ENCODE results near the gene F2R. TPM values are rescaled to one million over a fixed set of nuclear protein-coding genes. Genes with fewer than 3 reads are reported as not detected.

Gene F2R
- total and polyA plus RNA-seq, 9 of the 15 experiments (the other 6 are each of a cell fraction or from before 2014, with no cell fraction given): 4.0 to 34.7 (median 15.1) TPM

DNA sequence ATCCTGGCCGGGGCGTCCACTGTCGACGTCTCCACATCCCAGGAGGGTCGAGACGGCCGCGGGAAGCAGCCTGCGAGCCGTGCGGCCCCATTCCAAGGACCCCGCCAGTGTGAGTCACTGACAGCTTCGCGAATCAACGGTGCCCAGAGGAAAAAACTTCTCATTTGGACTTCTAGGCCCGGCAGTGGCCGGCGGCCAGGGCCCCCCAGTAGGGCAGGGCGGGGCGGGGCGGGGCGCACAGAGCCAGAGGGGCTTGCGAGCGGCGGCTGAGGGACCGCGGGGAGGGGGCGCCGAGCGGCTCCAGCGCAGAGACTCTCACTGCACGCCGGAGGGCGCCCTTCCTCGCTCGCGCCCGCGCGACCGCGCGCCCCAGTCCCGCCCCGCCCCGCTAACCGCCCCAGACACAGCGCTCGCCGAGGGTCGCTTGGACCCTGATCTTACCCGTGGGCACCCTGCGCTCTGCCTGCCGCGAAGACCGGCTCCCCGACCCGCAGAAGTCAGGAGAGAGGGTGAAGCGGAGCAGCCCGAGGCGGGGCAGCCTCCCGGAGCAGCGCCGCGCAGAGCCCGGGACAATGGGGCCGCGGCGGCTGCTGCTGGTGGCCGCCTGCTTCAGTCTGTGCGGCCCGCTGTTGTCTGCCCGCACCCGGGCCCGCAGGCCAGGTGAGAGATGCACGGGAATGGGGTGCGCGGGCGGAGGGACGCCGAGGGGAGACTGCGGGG lies at the start of gene F2R (continued):
- TF ChIP-seq CCNT2 (IDR thresholded peaks at IDR 0.05; ENCODE audit: borderline replicate concordance, extremely low read depth, insufficient read length, low read depth, low read length) (peak; percentile 42), KLF13 (tag; IDR thresholded peaks at IDR 0.05; ENCODE audit: borderline replicate concordance, low read depth) (no peak), SREBF2 (CRISPR knock-in tag; IDR thresholded peaks at IDR 0.05) (no peak), FIP1L1 (IDR thresholded peaks at IDR 0.05; ENCODE audit: low read depth, low read length, poor library complexity, severe bottlenecking) (peak; percentile 66), MBD1 (CRISPR knock-in tag; IDR thresholded peaks at IDR 0.05) (no peak), POLR2B (IDR thresholded peaks at IDR 0.05; ENCODE audit: low read depth, partially characterized antibody) (peak; percentile 58), VEZF1 (CRISPR knock-in tag; IDR thresholded peaks at IDR 0.05) (peak; percentile 61; the same call in 1 of the 2 replicates), ZNF778 (CRISPR knock-in tag; IDR thresholded peaks at IDR 0.05) (no peak), KLF1 (tag; IDR thresholded peaks at IDR 0.05) (no peak), HDAC6 (IDR thresholded peaks at IDR 0.05; ENCODE audit: low read depth, low read length) (no peak), TARDBP (IDR thresholded peaks at IDR 0.05) (no peak), RAD21 (CRISPR knock-in tag; conservative IDR thresholded peaks at IDR 0.05 in 1 of 2, IDR thresholded peaks at IDR 0.05 in 1 of 2) (peak; percentile 58 to 59), KAT7 (CRISPR knock-in tag; IDR thresholded peaks at IDR 0.05; ENCODE audit: borderline replicate concordance) (no peak; the same call in none of the 2 replicates), ZKSCAN8 (CRISPR knock-in tag; IDR thresholded peaks at IDR 0.05) (no peak), SIN3B (IDR thresholded peaks at IDR 0.05; ENCODE audit: low read depth) (peak; percentile 21; the same call in 1 of the 2 replicates), RBM34 (IDR thresholded peaks at IDR 0.05; ENCODE audit: borderline replicate concordance, insufficient read depth, low read length) (peak; percentile 84; the same call in 1 of the 2 replicates), DIDO1 (tag; IDR thresholded peaks at IDR 0.05; ENCODE audit: low read depth) (no peak)
- TF ChIP-seq, protein P1, sequence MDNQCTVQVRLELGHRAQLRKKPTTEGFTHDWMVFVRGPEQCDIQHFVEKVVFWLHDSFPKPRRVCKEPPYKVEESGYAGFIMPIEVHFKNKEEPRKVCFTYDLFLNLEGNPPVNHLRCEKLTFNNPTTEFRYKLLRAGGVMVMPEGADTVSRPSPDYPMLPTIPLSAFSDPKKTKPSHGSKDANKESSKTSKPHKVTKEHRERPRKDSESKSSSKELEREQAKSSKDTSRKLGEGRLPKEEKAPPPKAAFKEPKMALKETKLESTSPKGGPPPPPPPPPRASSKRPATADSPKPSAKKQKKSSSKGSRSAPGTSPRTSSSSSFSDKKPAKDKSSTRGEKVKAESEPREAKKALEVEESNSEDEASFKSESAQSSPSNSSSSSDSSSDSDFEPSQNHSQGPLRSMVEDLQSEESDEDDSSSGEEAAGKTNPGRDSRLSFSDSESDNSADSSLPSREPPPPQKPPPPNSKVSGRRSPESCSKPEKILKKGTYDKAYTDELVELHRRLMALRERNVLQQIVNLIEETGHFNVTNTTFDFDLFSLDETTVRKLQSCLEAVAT (IDR thresholded peaks at IDR 0.05): 0 out of 4 replicates have a peak, but pooled peaks of 1 of the 2 experiments have one; percentile 58
- TF ChIP-seq, protein P2, sequence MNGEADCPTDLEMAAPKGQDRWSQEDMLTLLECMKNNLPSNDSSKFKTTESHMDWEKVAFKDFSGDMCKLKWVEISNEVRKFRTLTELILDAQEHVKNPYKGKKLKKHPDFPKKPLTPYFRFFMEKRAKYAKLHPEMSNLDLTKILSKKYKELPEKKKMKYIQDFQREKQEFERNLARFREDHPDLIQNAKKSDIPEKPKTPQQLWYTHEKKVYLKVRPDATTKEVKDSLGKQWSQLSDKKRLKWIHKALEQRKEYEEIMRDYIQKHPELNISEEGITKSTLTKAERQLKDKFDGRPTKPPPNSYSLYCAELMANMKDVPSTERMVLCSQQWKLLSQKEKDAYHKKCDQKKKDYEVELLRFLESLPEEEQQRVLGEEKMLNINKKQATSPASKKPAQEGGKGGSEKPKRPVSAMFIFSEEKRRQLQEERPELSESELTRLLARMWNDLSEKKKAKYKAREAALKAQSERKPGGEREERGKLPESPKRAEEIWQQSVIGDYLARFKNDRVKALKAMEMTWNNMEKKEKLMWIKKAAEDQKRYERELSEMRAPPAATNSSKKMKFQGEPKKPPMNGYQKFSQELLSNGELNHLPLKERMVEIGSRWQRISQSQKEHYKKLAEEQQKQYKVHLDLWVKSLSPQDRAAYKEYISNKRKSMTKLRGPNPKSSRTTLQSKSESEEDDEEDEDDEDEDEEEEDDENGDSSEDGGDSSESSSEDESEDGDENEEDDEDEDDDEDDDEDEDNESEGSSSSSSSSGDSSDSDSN (IDR thresholded peaks at IDR 0.05; ENCODE audit: borderline replicate concordance in 1 of 2, low read depth in 2 of 2, low read length in 2 of 2): peak in 1 of 2 experiments; percentile 76; a peak in 2 of 4 replicates
